PC-3 (cell line): ENCODE results near the gene BMPR1A. TPM values are rescaled to one million over a fixed set of nuclear protein-coding genes. Genes with fewer than 3 reads are reported as not detected.

Source experiments
- ATAC-seq: fragments of 200-7000 bp; cut with Tn5 transposase; 2 replicates; pipeline ENCODE4 v1.9.1; 2020; ENCODE audit warnings: mild to moderate bottlenecking, moderate library complexity
- BruUV-seq: library from RNA; stranded (reverse); fragments of 400-500 nt; replicated peaks from 2 replicates; lab custom pipeline; 2021; lab: Mats Ljungman, UMichigan
- CTCF ChIA-PET: fragments of 300-600 bp; sonication (Branson Sonifier 250); formaldehyde crosslinking; loops from one replicate; lab custom pipeline; 2022; ENCODE audit warnings: antibody characterized with exemption; lab: Charles Lee
- POLR2A ChIA-PET: fragments of 300-600 bp; sonication (Branson Sonifier 250); formaldehyde crosslinking; loops from one replicate; lab custom pipeline; 2022; ENCODE audit warnings: antibody characterized with exemption; ENCODE audit not compliant: unreplicated experiment; lab: Charles Lee
- DNase-seq: peaks from one replicate; pipeline ENCODE4 v3.0.0-alpha.2; 2015
- H2AFZ ChIP-seq: fragments of 300-600 bp; sonication (generic); 2 replicates; pipeline ENCODE4 v1.6.0; 2016; ENCODE audit warnings: antibody characterized with exemption, low read length
- H3F3A ChIP-seq: fragments of 300-600 bp; sonication (generic); one replicate; pipeline ENCODE4 v1.6.0; 2017; ENCODE audit warnings: antibody characterized with exemption, low read length, control low read depth, mild to moderate bottlenecking; ENCODE audit not compliant: unreplicated experiment
- H3K27ac ChIP-seq: fragments of 300-600 bp; sonication (generic); 2 replicates; pipeline ENCODE4 v1.5.1; 2016; ENCODE audit warnings: mild to moderate bottlenecking, low read length
- H3K27me3 ChIP-seq: fragments of 300-600 bp; sonication (generic); 2 replicates; pipeline ENCODE4 v1.6.1; 2016; ENCODE audit warnings: low read length, mixed read lengths
- H3K36me3 ChIP-seq: fragments of 300-600 bp; sonication (generic); 2 replicates; pipeline ENCODE4 v1.6.1; 2016; ENCODE audit warnings: low read depth, mixed run types, low read length, mixed read lengths
- H3K4me1 ChIP-seq: fragments of 300-600 bp; sonication (generic); 2 replicates; pipeline ENCODE4 v1.5.1; 2016; ENCODE audit warnings: low read length; ENCODE audit not compliant: insufficient read depth
- H3K4me2 ChIP-seq: fragments of 300-600 bp; sonication (generic); 2 replicates; pipeline ENCODE4 v1.6.0; 2016; ENCODE audit warnings: low read length
- H3K4me3 ChIP-seq: fragments of 300-600 bp; sonication (generic); 2 replicates; pipeline ENCODE4 v1.5.1; 2016; ENCODE audit warnings: mild to moderate bottlenecking, low read length, mixed read lengths
- H3K79me2 ChIP-seq: fragments of 300-600 bp; sonication (generic); 2 replicates; pipeline ENCODE4 v1.6.1; 2017; ENCODE audit warnings: low read length, mixed read lengths
- H3K9ac ChIP-seq: fragments of 300-600 bp; sonication (generic); 2 replicates; pipeline ENCODE4 v1.6.0; 2016; ENCODE audit warnings: mild to moderate bottlenecking, low read length
- H3K9me2 ChIP-seq: fragments of 300-600 bp; sonication (generic); replicated peaks from 2 replicates; pipeline ENCODE4 v1.6.1; 2016; ENCODE audit warnings: mixed run types, low read length, mixed read lengths
- H3K9me3 ChIP-seq: fragments of 300-600 bp; sonication (generic); 2 replicates; pipeline ENCODE4 v1.6.1; 2016; ENCODE audit warnings: low read length, mixed read lengths
- H4K20me1 ChIP-seq: fragments of 300-600 bp; sonication (generic); 2 replicates; pipeline ENCODE4 v1.6.1; 2016; ENCODE audit warnings: low read length, mixed read lengths
- EZH2 ChIP-seq: fragments of 300-600 bp; sonication (generic); IDR thresholded peaks from one replicate; pipeline ENCODE4 v1.6.1; 2017; ENCODE audit warnings: antibody characterized with exemption, mild to moderate bottlenecking, low read length; ENCODE audit not compliant: unreplicated experiment
- EZH2phosphoT487 ChIP-seq: fragments of 300-600 bp; sonication (generic); IDR thresholded peaks from 2 replicates; pipeline ENCODE4 v1.6.1; 2018; ENCODE audit warnings: mild to moderate bottlenecking, antibody characterized with exemption, low read length, borderline replicate concordance
- intact Hi-C: fragments of 100-400 bp; cut with micrococcal nuclease; formaldehyde crosslinking; loops from 2 replicates; pipeline ENCODE4 v1.9.0; 2023
- total RNA-seq: library from RNA; depleted of rRNA; stranded (reverse); fragments of >200 nt; gene quantifications from 2 replicates; pipeline ENCODE4 v1.2.3, GENCODE V29; 2014
- TF ChIP-seq, protein P1 (sequence below): fragments of 300-600 bp; sonication (generic); conservative IDR thresholded peaks from 2 replicates; pipeline ENCODE4 v1.5.1; 2017; ENCODE audit warnings: antibody characterized with exemption, low read depth, mild to moderate bottlenecking, low read length

BMPR1A gene
- total RNA-seq, 1 experiment from 2014 or later, result 14.5 TPM

DNA sequence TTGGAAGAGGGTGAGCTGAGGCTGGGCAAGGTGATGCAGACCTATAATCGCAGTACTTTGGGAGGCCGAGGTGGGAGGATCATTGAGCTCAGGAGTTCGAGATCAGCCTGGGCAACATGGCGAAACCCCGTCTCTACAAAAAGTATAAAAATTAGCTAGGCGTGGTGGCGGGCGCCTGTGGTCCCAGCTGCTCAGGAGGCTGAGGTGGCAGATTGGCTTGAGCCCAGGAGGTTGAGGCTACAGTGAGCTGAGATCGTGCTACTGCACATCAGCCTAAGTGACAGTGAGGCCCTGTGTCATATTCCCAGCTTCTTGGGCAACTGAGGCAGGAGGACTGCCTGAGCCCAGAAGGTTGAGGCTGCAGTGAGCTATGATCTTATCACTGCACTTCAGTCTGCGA lies 13.6 kb downstream of the BMPR1A start:
- DNase-seq (no peak), ATAC-seq (no peak)
- no TSS peak for BruUV-seq
- no peak overlapping the region for H3K4me2 ChIP-seq
- no peak overlapping the region for H2AFZ ChIP-seq
- TF ChIP-seq EZH2, result no peak
- TF ChIP-seq EZH2phosphoT487, result no peak
- TF ChIP-seq, protein P1, sequence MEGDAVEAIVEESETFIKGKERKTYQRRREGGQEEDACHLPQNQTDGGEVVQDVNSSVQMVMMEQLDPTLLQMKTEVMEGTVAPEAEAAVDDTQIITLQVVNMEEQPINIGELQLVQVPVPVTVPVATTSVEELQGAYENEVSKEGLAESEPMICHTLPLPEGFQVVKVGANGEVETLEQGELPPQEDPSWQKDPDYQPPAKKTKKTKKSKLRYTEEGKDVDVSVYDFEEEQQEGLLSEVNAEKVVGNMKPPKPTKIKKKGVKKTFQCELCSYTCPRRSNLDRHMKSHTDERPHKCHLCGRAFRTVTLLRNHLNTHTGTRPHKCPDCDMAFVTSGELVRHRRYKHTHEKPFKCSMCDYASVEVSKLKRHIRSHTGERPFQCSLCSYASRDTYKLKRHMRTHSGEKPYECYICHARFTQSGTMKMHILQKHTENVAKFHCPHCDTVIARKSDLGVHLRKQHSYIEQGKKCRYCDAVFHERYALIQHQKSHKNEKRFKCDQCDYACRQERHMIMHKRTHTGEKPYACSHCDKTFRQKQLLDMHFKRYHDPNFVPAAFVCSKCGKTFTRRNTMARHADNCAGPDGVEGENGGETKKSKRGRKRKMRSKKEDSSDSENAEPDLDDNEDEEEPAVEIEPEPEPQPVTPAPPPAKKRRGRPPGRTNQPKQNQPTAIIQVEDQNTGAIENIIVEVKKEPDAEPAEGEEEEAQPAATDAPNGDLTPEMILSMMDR, result no peak
- no peaks in the 10 kb centered on the region for H3K9me2 ChIP-seq
- no peak overlapping the region for H3K9ac ChIP-seq
- H3K36me3 ChIP-seq, result no peaks in the 10 kb centered on the region
- H4K20me1 ChIP-seq, result no peaks in the 10 kb centered on the region
- H3K27ac ChIP-seq, result no peak overlapping the region
- H3K9me3 ChIP-seq, result no peaks in the 10 kb centered on the region
- H3K79me2 ChIP-seq, result peaks cover 55% of the 10 kb centered on the region
- no peaks in the 10 kb centered on the region for H3K27me3 ChIP-seq
- POLR2A ChIA-PET, result no interaction called here
- CTCF ChIA-PET, result no interaction called here
- intact Hi-C loops, result no loop called here
- no peaks in the 10 kb centered on the region for H3K4me1 ChIP-seq
- no peaks in the 10 kb centered on the region for H3F3A ChIP-seq
- H3K4me3 ChIP-seq, result no peak overlapping the region

DNA sequence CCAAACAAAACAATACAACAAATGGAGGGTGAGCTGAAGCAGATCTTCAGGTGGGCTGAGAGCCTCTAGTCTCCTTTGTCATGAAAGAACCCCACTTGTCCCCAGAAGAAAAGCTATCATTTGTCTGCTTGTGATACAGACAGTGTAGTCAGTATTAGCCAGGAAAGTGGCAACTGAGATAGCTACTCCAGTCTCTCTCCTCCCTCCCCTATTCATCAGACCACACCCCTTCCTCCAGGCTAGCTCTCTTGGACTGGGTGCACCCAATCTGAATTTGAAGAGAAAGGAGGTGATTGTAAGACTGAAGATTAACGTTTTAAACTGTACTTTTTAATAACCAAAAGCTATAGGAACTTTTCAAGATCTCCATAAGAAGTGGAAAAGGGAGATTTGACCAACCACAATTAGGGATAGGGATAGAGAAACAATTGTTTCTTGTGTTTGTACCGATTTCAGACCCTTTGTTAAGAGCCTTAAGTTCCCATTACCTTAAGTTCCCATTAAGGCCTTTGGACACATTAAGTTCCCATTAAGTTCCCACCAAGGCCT lies 14.1 kb downstream of the BMPR1A start:
- TF ChIP-seq, protein P1, result no peak
- TF ChIP-seq EZH2phosphoT487 (no peak), EZH2 (no peak)
- Histone ChIP-seq H3K9ac (no peak overlapping the region), H3K36me3 (no peaks in the 10 kb centered on the region), H3F3A (no peaks in the 10 kb centered on the region), H3K4me3 (no peak overlapping the region), H3K27me3 (no peaks in the 10 kb centered on the region), H3K4me2 (no peak overlapping the region), H3K9me3 (no peaks in the 10 kb centered on the region), H3K9me2 (no peaks in the 10 kb centered on the region), H3K27ac (no peak overlapping the region), H4K20me1 (no peaks in the 10 kb centered on the region), H3K79me2 (peaks cover 53% of the 10 kb centered on the region), H2AFZ (no peak overlapping the region), H3K4me1 (no peaks in the 10 kb centered on the region)
- ChIA-PET CTCF (interaction anchor here (0.5 kb wide), 1 partner anchor 135 kb away, joined by 3 read pairs; no protein-coding TSS in a partner anchor), POLR2A (no interaction called here)
- intact Hi-C loops, result no loop called here
- no TSS peak for BruUV-seq
- DNase-seq (no peak), ATAC-seq (no peak)

DNA sequence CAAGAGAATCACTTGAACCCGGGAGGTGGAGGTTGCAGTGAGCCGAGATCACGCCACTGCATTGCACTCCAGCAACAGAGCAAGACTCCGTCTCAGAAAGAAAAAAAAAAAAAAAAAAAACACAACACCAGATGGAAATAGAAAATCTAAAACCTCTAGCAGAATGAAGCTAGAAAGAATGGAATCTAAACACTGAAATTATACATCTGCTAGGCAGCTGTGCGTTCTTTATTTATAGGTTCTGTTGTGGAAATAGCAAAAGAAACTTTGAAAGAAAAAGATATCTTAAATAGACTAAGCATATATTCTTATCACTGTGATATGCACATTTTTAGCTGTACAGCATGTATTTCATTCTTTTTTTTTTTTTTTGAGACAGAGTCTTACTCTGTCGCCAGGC lies 17.1 kb downstream of the BMPR1A start:
- no peaks in the 10 kb centered on the region for H3K4me1 ChIP-seq
- no peak overlapping the region for H2AFZ ChIP-seq
- DNase-seq (no peak), ATAC-seq (no peak)
- H3K9ac ChIP-seq, result no peak overlapping the region
- intact Hi-C loops, result no loop called here
- no peak overlapping the region for H3K27ac ChIP-seq
- H3F3A ChIP-seq, result no peaks in the 10 kb centered on the region
- POLR2A ChIA-PET, result interaction anchor here (0.6 kb wide), 1 partner anchor 9 kb away, joined by 5 read pairs; no protein-coding TSS in a partner anchor
- H3K9me3 ChIP-seq, result no peaks in the 10 kb centered on the region
- H3K4me3 ChIP-seq, result no peak overlapping the region
- CTCF ChIA-PET, result no interaction called here
- no peaks in the 10 kb centered on the region for H3K36me3 ChIP-seq
- no TSS peak for BruUV-seq
- no peak overlapping the region for H3K4me2 ChIP-seq
- H3K27me3 ChIP-seq, result no peaks in the 10 kb centered on the region
- no peak for TF ChIP-seq EZH2
- TF ChIP-seq EZH2phosphoT487, result no peak
- TF ChIP-seq, protein P1, result no peak
- H3K79me2 ChIP-seq, result peaks cover 35% of the 10 kb centered on the region
- no peaks in the 10 kb centered on the region for H4K20me1 ChIP-seq
- no peaks in the 10 kb centered on the region for H3K9me2 ChIP-seq
